Frontal cortex (tissue), 4 donors: Measurements from ENCODE around the gene CLIC5. TPM values are rescaled to one million over a fixed set of nuclear protein-coding genes. Genes with fewer than 3 reads are reported as not detected.
A peak's percentile ranks its signal among the peaks of the same experiment; 100 is the strongest.

Experiments used
- DNase-seq, 2 donors: peaks; one replicate each; pipeline ENCODE4 v3.0.0; 2012; ENCODE audit warnings: low spot score in 2 of 2
- FAIRE-seq: peaks from 2 replicates; lab custom pipeline; 2012; peaks lifted over from hg19 to GRCh38; lab: Jason Lieb, UNC
- total RNA-seq: library from RNA; depleted of rRNA; stranded (reverse); fragments of >200 nt; gene quantifications from one replicate; pipeline ENCODE4 v1.2.3, GENCODE V29; 2014
- donor health status: control.
- donor health status: control.
- donor health status: control.

Gene CLIC5
- total RNA-seq = 1.2 TPM

DNA sequence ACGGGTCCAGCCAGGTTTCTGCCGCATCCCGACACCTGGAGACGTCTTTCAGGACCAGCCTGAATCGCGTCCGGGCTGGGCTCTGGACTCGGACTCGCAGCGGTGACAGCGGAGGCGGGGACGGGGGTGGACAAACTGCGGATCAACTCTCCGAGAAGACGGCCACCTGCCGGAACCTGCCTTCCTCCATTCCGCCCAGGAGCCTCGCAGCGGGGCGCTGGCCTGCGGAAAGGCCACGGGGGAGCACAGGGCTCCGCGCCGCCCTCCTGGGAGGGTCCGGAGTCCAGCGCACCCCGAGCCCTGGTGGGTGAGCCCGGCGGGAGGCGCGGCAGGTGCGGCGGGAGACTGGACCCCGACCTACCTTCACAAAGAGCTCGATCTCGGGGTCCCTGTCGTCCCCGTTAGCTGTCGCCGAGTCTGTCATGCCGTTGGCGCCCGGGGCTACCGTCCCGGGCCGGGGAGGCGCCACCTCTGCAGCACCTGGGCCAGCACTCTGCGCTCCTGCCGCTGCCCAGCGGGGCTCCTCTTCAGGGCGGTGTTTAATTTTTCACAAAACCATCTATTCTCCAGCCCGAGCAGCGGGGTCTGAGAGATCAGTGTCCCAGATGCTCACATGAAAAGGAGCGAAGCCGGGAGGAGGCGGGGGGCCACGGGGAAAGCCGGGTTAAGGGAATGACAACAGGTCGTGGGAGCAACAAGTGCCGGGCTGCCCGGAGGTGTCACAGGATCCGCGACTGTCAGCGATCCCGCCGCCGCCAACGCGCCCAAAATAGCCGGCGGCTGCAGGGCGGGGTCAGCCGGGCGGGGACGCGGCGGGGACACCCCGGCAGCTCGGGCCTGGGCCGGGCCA, at the start of gene CLIC5:
TSS of gene CLIC5 (minus strand) at position 742 of the 850 bp plus-strand sequence. CDS start at position 424, 318 bp downstream.
- no peak for FAIRE-seq
- DNase-seq = peak; percentile 38 to 61

- DNase-seq (no peak), FAIRE-seq (no peak)
These were observed 47.3 kb upstream of the CLIC5 start for GRCh38 chr6:46062991-46063390.

DNA sequence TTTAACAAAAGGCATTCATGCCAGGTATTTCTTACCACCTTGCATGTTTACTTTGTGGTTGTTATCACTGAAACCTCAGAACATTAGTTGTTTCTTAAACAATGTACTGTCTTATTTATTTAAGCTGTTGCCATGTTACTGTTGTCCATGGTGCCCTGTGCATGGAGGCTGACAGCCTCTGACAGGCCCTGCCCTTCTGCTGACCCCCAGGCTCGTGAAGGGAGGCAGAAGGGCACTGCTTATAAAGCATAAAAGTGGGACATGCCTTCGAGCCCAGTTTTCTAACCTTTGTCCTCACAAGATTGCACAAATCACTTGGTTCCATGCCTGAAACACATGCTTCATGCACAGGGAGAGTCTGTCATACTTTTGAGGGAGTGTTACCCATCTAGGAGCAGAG, 46.7 kb upstream of the CLIC5 start:
- DNase-seq = no peak
- FAIRE-seq = no peak

DNA sequence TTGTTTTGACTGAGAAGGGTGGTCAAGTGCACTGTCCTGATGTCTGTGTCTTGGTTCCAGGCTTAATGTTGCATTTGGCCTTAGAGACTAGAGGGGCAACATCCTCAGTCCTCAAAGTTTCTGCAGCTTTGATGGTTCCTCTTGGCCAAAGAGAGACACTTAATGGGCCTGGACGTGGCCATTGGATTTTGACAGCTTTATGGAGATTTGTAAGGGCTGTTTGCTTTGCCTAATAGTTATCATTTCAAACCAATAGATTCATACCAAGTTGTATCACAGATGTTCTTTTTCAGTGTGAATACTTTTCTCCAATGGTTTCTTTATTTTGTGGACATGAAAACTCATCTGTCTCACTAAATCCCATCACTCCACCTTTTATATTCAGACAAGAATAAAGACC, 45.8 kb upstream of the CLIC5 start:
- no peak for FAIRE-seq
- no peak for DNase-seq

DNA sequence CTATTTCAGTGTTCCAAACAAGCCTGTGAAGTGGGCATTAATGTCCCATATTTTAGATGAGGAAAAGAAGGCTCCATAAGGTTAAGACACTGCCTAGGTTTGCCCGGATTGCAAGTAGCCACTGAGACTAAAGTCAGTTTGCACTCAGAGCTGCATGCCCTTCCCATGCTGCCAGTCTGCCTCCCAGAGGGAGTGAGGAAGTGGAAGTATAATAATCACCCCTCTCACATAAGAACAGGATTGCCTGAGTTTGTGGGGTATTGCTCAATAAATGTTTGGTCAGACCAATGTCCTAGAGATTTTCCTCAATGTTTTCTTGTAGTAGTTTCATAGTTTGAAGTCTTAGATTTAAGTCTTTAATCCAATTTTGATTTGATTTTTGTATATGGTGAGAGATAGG, 43.9 kb upstream of the CLIC5 start:
- FAIRE-seq = no peak
- no peak for DNase-seq

DNA sequence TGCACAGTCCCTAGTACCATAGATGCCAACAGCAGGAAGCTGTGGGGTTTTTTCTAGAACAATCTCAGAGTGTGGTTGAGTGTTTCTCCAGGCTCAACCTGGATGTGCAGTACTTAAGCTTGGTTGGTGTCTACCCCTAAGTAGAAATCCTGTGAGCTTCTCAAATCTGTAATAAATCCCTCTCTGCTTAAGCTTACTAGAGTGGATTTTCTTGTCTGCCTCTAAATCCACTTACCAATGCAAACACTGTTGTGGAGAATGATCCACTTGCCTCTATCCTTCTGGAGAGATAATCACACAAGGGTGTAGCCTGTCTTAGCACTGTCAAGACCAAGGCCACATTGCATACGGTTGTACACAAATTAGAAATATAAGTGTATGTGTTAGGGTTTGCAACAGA, 43.3 kb upstream of the CLIC5 start:
- FAIRE-seq (no peak), DNase-seq (no peak)

GRCh38 chr6:46057792-46058191, 42.1 kb upstream of the CLIC5 start:
- FAIRE-seq = no peak
- DNase-seq = no peak

GRCh38 chr6:46056906-46057529, 41.4 kb upstream of the CLIC5 start:
- no peak for FAIRE-seq
- DNase-seq = no peak

DNA sequence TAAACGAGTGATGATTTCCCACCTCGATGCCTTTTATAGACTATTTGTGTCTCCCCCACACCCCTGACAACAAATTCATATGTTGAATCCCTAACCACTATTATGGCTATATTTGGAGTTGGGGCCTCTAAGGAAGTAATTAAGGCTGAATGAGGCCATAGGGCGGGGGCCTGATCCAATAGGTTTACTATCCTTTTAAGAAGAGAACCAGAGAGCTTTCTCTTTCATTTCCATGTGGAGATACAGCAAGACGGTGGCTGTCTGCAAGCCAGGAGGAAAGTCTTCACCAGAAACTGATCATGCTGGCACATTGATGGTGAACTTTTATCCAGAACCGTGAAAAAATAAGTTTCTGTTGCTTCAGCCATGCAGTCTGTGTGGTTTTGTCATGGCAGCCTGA, 38.9 kb upstream of the CLIC5 start:
- no peak for DNase-seq
- no peak for FAIRE-seq

GRCh38 chr6:46053039-46053933, 37.6 kb upstream of the CLIC5 start:
- DNase-seq (no peak), FAIRE-seq (no peak)

- DNase-seq (no peak), FAIRE-seq (no peak)
These were observed 36.8 kb upstream of the CLIC5 start for GRCh38 chr6:46052479-46052878.

- no peak for FAIRE-seq
- no peak for DNase-seq
These were observed 36.3 kb upstream of the CLIC5 start for GRCh38 chr6:46051962-46052361.

GRCh38 chr6:46050845-46051405, 35.3 kb upstream of the CLIC5 start:
- no peak for DNase-seq
- FAIRE-seq = no peak

DNA sequence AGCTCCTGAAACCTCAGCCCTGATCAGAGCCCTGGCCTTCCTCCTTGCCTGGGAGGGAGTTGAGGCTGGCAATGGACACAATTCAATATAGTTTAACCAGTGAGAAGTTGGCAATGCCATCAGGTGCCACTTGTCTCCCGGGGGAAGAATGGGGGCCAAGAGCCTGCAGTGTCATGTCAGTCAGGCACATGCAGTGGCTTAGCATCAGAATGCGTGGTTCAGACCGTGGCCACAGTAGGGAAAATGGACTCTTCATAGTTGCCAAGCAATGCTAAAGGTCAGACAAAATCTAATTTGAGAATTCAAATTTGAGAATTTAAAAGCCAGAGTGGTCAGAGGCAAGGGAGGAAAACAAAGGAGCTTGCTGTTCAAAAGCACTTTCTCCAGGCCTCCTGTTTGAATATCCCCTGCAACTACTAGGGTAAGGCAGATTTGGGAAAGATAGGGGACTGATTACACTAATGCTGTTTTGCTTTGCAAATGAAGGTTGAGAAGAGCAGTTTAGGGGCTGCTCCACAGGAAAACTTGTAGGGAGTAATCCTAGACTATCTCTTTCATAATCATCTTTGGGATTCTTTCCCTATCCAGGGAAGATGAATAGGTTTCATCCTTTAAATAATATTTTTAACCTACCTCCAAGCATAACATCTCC, 33.1 kb upstream of the CLIC5 start:
- no peak for DNase-seq
- FAIRE-seq = no peak

DNA sequence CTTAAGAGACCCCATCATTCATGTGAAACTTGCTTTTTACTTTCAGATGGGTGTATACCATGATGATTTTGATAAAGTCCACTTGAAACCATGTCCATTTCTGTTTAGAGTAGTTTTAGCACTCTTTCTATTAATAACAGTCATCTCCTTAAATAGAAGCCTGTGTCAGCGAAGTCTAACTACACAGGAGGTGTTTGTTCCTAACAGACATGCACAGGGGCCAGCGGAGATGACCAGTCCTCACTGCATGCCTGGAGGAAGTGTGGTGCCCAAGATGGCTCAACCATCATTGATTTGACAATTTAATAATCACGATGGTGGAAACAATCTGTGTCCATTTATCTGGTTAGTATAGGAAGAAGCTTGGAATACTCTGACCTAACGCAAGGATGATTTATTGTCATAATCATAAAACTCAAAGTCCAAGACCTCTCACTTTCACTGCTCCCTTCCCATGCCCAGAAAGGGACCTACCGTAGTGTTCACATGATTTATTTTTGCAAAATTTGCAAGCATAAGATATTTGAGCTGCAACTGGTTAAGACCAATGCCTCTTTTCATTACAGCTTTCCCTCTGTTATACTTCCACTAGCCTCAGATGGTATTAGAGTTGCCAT, 31.0 kb upstream of the CLIC5 start:
- no peak for FAIRE-seq
- no peak for DNase-seq

DNA sequence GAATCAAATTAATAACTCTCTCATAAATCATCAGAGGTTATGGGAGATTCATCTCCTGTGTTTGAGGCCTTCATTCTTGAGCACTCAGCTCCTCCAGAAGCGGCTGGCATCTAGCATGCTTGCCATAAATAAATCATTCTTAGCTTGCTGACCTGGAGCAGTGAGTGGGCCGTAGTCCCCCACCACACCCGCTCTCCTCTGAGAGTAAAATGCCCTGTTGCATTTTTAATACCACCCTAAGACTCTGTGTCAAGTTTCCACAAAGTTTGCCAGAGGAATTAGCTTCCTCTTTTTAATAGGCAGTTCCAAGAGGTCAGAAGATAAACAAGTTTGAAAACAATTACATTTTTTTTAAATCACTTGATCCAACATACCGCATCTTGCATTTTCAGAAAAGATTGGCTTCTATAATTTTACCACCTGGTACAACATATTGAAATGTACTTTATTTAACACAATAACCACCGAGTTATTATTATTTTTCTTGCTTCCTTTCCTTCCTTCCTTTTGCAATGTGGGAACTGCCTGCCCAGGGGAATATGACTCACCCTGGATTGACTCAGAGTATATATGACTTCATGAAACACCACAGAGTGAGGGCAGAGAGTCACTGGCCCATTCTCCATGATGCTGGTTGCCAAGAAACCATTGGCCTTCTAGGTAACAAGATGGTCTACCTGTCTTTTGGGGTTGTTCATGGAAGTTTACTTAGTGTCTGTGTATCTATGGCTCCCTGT, 29.4 kb upstream of the CLIC5 start:
- DNase-seq = no peak
- FAIRE-seq = no peak

DNA sequence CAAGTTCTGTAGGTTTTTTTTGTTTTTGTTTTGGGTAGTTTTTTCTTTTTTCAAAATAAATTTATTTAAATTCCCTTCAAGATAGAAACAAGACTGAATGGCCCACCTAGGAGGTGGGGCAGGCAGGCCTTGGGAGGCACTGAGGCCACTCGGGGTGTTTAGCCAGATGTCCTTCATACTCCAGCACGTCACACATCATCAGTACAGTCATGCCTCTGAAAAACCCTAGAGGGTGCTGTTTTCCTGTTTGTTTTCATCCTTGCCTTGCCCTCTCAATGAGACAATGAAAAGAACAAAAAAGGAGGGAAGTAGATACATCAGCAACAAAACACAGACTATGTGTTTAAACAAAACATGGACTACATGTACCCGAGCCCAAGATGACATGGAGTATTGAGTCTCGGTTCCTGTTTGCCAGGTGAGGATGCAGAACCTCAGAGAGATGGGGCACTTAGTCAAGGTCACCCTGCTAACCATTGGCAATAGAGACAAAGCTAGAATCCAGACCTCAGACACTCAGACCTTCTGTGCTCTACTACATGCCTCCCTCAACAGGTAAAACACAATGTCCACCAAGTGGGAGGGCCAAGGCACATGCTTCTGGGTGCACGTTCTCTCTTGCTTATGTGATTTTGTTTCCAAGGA, 26.8 kb upstream of the CLIC5 start:
- no peak for FAIRE-seq
- DNase-seq = no peak

GRCh38 chr6:46040288-46040687, 24.6 kb upstream of the CLIC5 start:
- FAIRE-seq = no peak

More at GRCh38 chr6:46040288-46040687, 24.6 kb upstream of the CLIC5 start:
- no peak for DNase-seq
